ENCODE results near the gene POLR2E. TPM values are rescaled to one million over a fixed set of nuclear protein-coding genes. Genes with fewer than 3 reads are reported as not detected.

Gene POLR2E
- total RNA-seq, 1 experiment from 2014 or later: 261 TPM

DNA sequence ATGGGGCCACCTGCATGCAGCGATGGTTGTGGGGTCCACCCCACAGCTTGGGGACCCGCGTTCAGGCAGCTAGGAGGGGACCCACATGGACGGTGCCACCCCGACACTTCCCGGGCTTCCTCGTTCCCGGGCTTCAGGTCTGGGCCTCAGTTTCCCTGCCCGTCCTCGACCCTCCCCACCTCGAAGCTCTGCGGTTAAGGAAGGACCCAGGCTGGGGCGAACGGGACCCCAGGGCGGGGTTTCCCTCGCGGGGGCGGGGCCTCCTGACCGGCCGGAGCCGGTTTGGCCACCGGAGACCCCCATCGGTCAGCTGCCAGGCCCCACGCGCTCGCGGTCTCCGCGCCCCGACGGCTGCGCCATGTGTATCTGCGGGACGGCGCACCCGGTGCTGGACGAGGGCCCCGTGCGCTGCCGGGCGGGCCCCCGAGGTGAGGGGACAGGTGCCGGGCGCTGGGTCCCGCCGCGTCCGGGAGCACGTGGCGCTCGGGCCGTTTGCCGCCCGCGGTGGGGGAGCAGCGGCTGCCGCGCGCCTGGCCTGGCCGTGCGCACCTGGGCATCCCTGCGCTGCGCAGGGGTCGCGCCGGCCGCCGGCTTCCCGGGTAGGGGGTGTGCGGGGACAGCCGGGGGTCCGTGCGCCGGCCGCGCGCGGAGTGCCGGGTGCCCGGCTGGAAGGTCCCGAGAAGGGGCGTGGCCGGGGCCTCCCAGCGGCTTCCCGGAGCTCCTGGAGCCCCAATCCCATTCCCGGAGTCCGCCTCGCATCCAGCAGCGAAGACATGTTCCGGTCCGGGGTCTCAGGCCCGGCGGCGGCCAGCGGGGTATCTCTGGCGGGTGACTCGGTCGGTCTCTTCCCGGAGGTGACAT, 24.0 kb downstream of the POLR2E start:
- H3K27me3 ChIP-seq (ENCODE audit: insufficient read depth, low read length): no peaks in the 10 kb centered on the region; the same call in 1 of the 2 replicates
- no peak overlapping the region for H3K4ac ChIP-seq (ENCODE audit: low read depth, low read length)
- no peaks in the 10 kb centered on the region for H3K9me3 ChIP-seq (ENCODE audit: control insufficient read depth, low read depth, low read length)
- no peak overlapping the region for H2BK15ac ChIP-seq (ENCODE audit: low read depth, low read length)
- no peak overlapping the region for H3K23ac ChIP-seq (ENCODE audit: insufficient read length, low read depth, low read length)
- no peaks in the 10 kb centered on the region for H4K20me1 ChIP-seq (ENCODE audit: control insufficient read depth, insufficient read depth, insufficient read length)
- H3T11ph ChIP-seq (ENCODE audit: low read length): no peak overlapping the region
- no peak overlapping the region for H3K56ac ChIP-seq (ENCODE audit: insufficient read length, low read depth, low read length)
- H3K27ac ChIP-seq (ENCODE audit: insufficient read length, low read depth, low read length): no peak overlapping the region
- peak overlapping the region; percentile 13 for H3K18ac ChIP-seq (ENCODE audit: insufficient read length, low read depth, low read length)
- peaks cover 8 to 26% (median 15%) of the 10 kb centered on the region in 3 experiments for H3K36me3 Mint-ChIP-seq (ENCODE audit: insufficient read depth in 1 of 3, low read depth in 3 of 3)
- H3K79me2 ChIP-seq (ENCODE audit: insufficient read depth, low read length): no peaks in the 10 kb centered on the region
- H3K4me3 Mint-ChIP-seq: peak overlapping the region; percentile 69 to 83
- TF ChIP-seq CTCF (conservative IDR thresholded peaks at IDR 0.05): peak; percentile 14; the same call in 1 of the 3 replicates
- peak; percentile 70 for DNase-seq
- no peak overlapping the region for H2BK120ac ChIP-seq (ENCODE audit: low read depth, low read length, poor library complexity, severe bottlenecking)
- peak overlapping the region in 1 of 3 experiments; percentile 19; a peak in 1 of 7 replicates for H3K27ac Mint-ChIP-seq
- H3K9ac ChIP-seq (ENCODE audit: extremely low read depth, insufficient read length, low read length): no peak overlapping the region
- H4K8ac ChIP-seq (replicated peaks; ENCODE audit: insufficient read length, low read depth, low read length): no peak overlapping the region
- peaks cover 4 to 10% of the 10 kb centered on the region in 2 experiments for H3K4me1 Mint-ChIP-seq
- no CpG with 5 or more reads among the region's 99 CpGs for WGBS (ENCODE audit: extremely low coverage, insufficient read length, low lambda C conversion rate)
- H3K79me1 ChIP-seq (ENCODE audit: insufficient read depth, low read depth, low read length, poor library complexity, severe bottlenecking): no peaks in the 10 kb centered on the region
- no peak overlapping the region for H2BK20ac ChIP-seq (ENCODE audit: low read depth, low read length, poor library complexity, severe bottlenecking)
- H4K5ac ChIP-seq (ENCODE audit: insufficient read length, low read depth, low read length): no peak overlapping the region
- H2BK5ac ChIP-seq (ENCODE audit: insufficient read length, low read length): no peak overlapping the region
- H3K9me3 Mint-ChIP-seq: no peaks in the 10 kb centered on the region
- H2AK5ac ChIP-seq (ENCODE audit: insufficient read length, low read length): no peak overlapping the region
- no peak overlapping the region for H2BK12ac ChIP-seq (ENCODE audit: insufficient read length, low read depth, low read length)
- no peak overlapping the region for H4K91ac ChIP-seq (ENCODE audit: insufficient read length, low read depth, low read length)
- H3K4me2 ChIP-seq (ENCODE audit: insufficient read depth, insufficient read length, low read length): peak overlapping the region; percentile 64
- no peaks in the 10 kb centered on the region for H3K4me1 ChIP-seq (ENCODE audit: insufficient read depth, low read length)
- H3K14ac ChIP-seq (ENCODE audit: insufficient read depth, low read length): peak overlapping the region; percentile 90
- no peak overlapping the region for H2AFZ ChIP-seq (ENCODE audit: low read length)
- H3K23me2 ChIP-seq (ENCODE audit: insufficient read length, low read depth, low read length, poor library complexity, severe bottlenecking): peaks cover 9% of the 10 kb centered on the region
- H3K27me3 Mint-ChIP-seq (ENCODE audit: low read depth): peaks cover 42% of the 10 kb centered on the region
